Osteocyte (in vitro differentiated cells): ENCODE results near the gene AP4B1. TPM values are rescaled to one million over a fixed set of nuclear protein-coding genes. Genes with fewer than 3 reads are reported as not detected.
A peak's percentile ranks its signal among the peaks of the same experiment; 100 is the strongest.
"Not testable (repeated sequence)": the region's sequence is repeated elsewhere in the genome, so short reads cannot be mapped to it uniquely, and the experiment has no call there.

ENCODE experiments used
- DNase-seq: peaks from one replicate; pipeline ENCODE4 v3.0.0; 2021; ENCODE audit warnings: mixed read lengths; ENCODE audit not compliant: unreplicated experiment; ENCODE audit errors: extremely low spot score
- H3K27ac Mint-ChIP-seq: one replicate; pipeline ENCODE4 v1.8.0; 2021; ENCODE audit warnings: mild to moderate bottlenecking, mixed read lengths; ENCODE audit not compliant: unreplicated experiment
- H3K27me3 Mint-ChIP-seq: one replicate; pipeline ENCODE4 v1.8.0; 2021; ENCODE audit warnings: mixed read lengths; ENCODE audit not compliant: unreplicated experiment
- H3K36me3 Mint-ChIP-seq: one replicate; pipeline ENCODE4 v1.8.0; 2021; ENCODE audit warnings: mixed read lengths; ENCODE audit not compliant: unreplicated experiment
- H3K4me1 Mint-ChIP-seq: one replicate; pipeline ENCODE4 v1.8.0; 2021; ENCODE audit warnings: mixed read lengths; ENCODE audit not compliant: unreplicated experiment
- H3K4me3 Mint-ChIP-seq: one replicate; pipeline ENCODE4 v1.8.0; 2021; ENCODE audit warnings: mild to moderate bottlenecking, moderate library complexity, mixed read lengths; ENCODE audit not compliant: unreplicated experiment
- H3K9me3 Mint-ChIP-seq: one replicate; pipeline ENCODE4 v1.8.0; 2021; ENCODE audit warnings: mixed read lengths; ENCODE audit not compliant: unreplicated experiment
- CTCF ChIP-seq: fragments of 200-600 bp; sonication (generic); IDR thresholded peaks from 2 replicates; pipeline ENCODE4 v1.5.0; 2021; ENCODE audit warnings: antibody characterized with exemption, mild to moderate bottlenecking, moderate library complexity
- total RNA-seq: library from RNA; stranded (reverse); gene quantifications from 2 replicates; pipeline ENCODE4 v1.2.1, GENCODE V29; 2021

The AP4B1 gene
- total RNA-seq, 1 donor from 2014 or later: 19.7 TPM

DNA sequence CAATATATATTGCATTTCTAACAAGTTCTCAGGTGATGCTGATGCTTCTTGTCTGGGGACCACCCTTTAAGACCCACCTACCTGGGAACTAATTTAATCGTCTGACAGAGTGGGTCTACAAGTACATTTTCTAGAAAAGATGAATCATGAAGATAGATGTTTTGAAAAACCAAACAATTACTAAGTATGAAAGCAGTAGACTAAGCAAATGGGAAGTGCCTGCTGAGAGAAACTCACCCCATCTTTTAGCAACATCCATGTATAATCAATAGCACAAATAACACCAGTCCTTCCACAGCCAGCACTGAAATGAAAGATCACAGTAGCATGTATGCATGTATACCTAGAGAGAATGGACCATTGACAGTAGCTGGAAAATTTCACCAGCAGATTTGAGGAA is 50.4 kb downstream of the AP4B1 start:
- Mint-ChIP-seq H3K4me3 (no peak overlapping the region), H3K4me1 (peaks cover 16% of the 10 kb centered on the region), H3K9me3 (no peaks in the 10 kb centered on the region), H3K36me3 (no peaks in the 10 kb centered on the region), H3K27me3 (no peaks in the 10 kb centered on the region), H3K27ac (no peak overlapping the region)
- TF ChIP-seq CTCF: no peak
- no peak for DNase-seq

GRCh38 chr1:113852694-113853093 is 51.9 kb downstream of the AP4B1 start:
- H3K4me3 Mint-ChIP-seq, DNase-seq: not testable (repeated sequence)

DNA sequence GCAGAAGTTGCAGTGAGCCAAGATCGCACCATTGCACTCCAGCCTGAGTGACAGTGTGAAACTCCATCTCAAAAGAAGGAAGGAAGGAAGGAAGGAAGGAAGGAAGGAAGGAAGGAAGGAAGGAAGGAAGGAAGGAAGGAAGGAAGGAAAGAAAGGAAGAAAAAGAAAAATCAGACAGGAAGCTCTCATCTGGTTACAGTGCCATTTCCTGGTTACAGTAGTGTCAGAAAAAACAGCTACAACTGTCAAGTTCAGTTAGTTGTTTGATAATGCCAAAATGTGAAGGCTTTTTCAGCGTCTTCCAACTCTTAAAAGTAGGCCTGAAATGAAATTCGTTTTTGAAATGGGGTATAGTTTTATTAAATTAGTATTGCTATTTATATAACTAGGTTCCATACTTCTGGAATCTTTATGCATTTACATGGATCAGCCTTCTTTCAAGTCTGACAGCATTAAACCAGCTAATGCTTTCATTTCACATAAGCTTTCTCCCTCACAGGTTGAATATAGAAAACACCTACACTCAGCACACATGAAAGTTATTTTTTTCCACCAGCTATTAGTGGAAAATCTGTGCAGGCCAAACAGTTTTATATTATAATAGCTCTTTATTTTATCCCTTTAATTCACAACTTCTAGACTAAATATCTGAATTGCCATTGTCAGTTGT is 54.3 kb downstream of the AP4B1 start:
- H3K4me1 Mint-ChIP-seq: peaks cover 3% of the 10 kb centered on the region
- no peak for TF ChIP-seq CTCF
- H3K27ac Mint-ChIP-seq: no peak overlapping the region
- peaks cover 7% of the 10 kb centered on the region for H3K36me3 Mint-ChIP-seq
- no peak overlapping the region for H3K4me3 Mint-ChIP-seq
- H3K9me3 Mint-ChIP-seq: peaks cover 14% of the 10 kb centered on the region
- no peak for DNase-seq
- H3K27me3 Mint-ChIP-seq: no peaks in the 10 kb centered on the region

More at GRCh38 chr1:113852694-113853093, 51.9 kb downstream of the AP4B1 start:
- Mint-ChIP-seq H3K27ac (peak overlapping the region; percentile 47), H3K4me1 (peaks cover 14% of the 10 kb centered on the region)
- not testable (repeated sequence) for H3K27me3 Mint-ChIP-seq, H3K9me3 Mint-ChIP-seq, H3K36me3 Mint-ChIP-seq

- Mint-ChIP-seq H3K27ac (no peak overlapping the region), H3K9me3 (peaks cover 14% of the 10 kb centered on the region), H3K4me3 (no peak overlapping the region), H3K4me1 (peaks cover 3% of the 10 kb centered on the region), H3K27me3 (no peaks in the 10 kb centered on the region), H3K36me3 (peaks cover 7% of the 10 kb centered on the region)
- no peak for TF ChIP-seq CTCF
- no peak for DNase-seq
Observed at GRCh38 chr1:113849072-113849471, 55.5 kb downstream of the AP4B1 start.

GRCh38 chr1:113846391-113847035 is 58.1 kb downstream of the AP4B1 start:
- H3K4me1 Mint-ChIP-seq: no peaks in the 10 kb centered on the region
- H3K36me3 Mint-ChIP-seq: peaks cover 7% of the 10 kb centered on the region
- no peak overlapping the region for H3K4me3 Mint-ChIP-seq
- no peak for DNase-seq
- peaks cover 14% of the 10 kb centered on the region for H3K9me3 Mint-ChIP-seq
- H3K27ac Mint-ChIP-seq: no peak overlapping the region
- TF ChIP-seq CTCF: no peak
- H3K27me3 Mint-ChIP-seq: no peaks in the 10 kb centered on the region

Other genes starting within 250 kb of the AP4B1 start
- 25.8 and 30.4 TPM in 2 replicates for gene PHTF1, start 145.3 kb downstream of the AP4B1 start, total RNA-seq
- gene RSBN1, start 92.3 kb downstream of the AP4B1 start, total RNA-seq: 15.2 and 17.0 TPM in 2 replicates
- not detected in 2 replicates for gene PTPN22, start 33.1 kb downstream of the AP4B1 start, total RNA-seq
- 0.81 and 1.6 TPM in 2 replicates for gene BCL2L15, start 17.2 kb downstream of the AP4B1 start, total RNA-seq
- 8.6 and 10.0 TPM in 2 replicates for gene DCLRE1B, start 527 bp upstream of the AP4B1 start, total RNA-seq
- 61.1 and 62.5 TPM in 2 replicates for gene HIPK1, start 24.5 kb upstream of the AP4B1 start, total RNA-seq
- gene OLFML3, start 74.7 kb upstream of the AP4B1 start, total RNA-seq: 36.5 and 37.0 TPM in 2 replicates
- not detected in 2 replicates for gene SYT6, start 249.1 kb upstream of the AP4B1 start, total RNA-seq